ENCODE data around the gene LPAR2. TPM values are rescaled to one million over a fixed set of nuclear protein-coding genes. Genes with fewer than 3 reads are reported as not detected.

Gene LPAR2
- total and polyA plus RNA-seq, 2 donors (not counting 3 experiments of a cell fraction or from before 2014, with no cell fraction given): 4.7 to 5.0 TPM

GRCh38 chr19:19645233-19645870, 17.3 kb upstream of the LPAR2 start:
- ChIA-PET CTCF (interaction anchor here (1.1 to 3.1 kb wide), 2 partner anchors 12 to 113 kb away, joined by 3 to 29 read pairs; no protein-coding TSS in a partner anchor), POLR2A (no interaction called here)
- H3K36me3 ChIP-seq (ENCODE audit: control insufficient read depth in 2 of 2, extremely low read depth in 1 of 2, insufficient read depth in 2 of 2, low read length in 2 of 2): peaks cover 2 to 35% of the 10 kb centered on the region in 2 experiments
- FAIRE-seq (no peak), DNase-seq (ENCODE audit: low read depth, low spot score) (no peak)
- no peaks in the 10 kb centered on the region for H3K9me3 ChIP-seq (replicated peaks; ENCODE audit: control insufficient read depth, insufficient read depth, low read length)
- no peaks in the 10 kb centered on the region for H3K9me1 ChIP-seq (replicated peaks; ENCODE audit: control insufficient read depth, extremely low read depth, insufficient read depth, low read length)
- no peaks in the 10 kb centered on the region for H3K79me2 ChIP-seq (ENCODE audit: control insufficient read depth, insufficient read depth, low read length)
- H3K27me3 ChIP-seq (ENCODE audit: control insufficient read depth in 2 of 2, insufficient read depth in 2 of 2, low read length in 2 of 2): no peaks in the 10 kb centered on the region
- H3K27ac ChIP-seq (ENCODE audit: insufficient read depth, low read depth, low read length): no peak overlapping the region
- no peak overlapping the region for H3K4me2 ChIP-seq (ENCODE audit: insufficient read depth, low read length)
- TF ChIP-seq GATA2 (IDR thresholded peaks at IDR 0.05; ENCODE audit: insufficient read depth, insufficient read length, low read depth, low read length) (no peak), CTCF (IDR thresholded peaks at IDR 0.05; ENCODE audit: extremely low read depth in 1 of 2, insufficient read depth in 1 of 2, low read depth in 1 of 2, low read length in 2 of 2) (no peak), JUN (IDR thresholded peaks at IDR 0.05; ENCODE audit: borderline replicate concordance, insufficient read depth, insufficient read length, low read depth) (no peak), POLR2A (IDR thresholded peaks at IDR 0.05; ENCODE audit: low read depth, low read length) (no peak), MYC (IDR thresholded peaks at IDR 0.05; ENCODE audit: low read depth, low read length) (no peak), EZH2 (IDR thresholded peaks at IDR 0.05; ENCODE audit: borderline replicate concordance, low read depth, low read length, severe bottlenecking) (no peak), MAX (IDR thresholded peaks at IDR 0.05; ENCODE audit: insufficient read depth, insufficient read length) (no peak), POLR2AphosphoS5 (IDR thresholded peaks at IDR 0.05; ENCODE audit: insufficient read depth, low read depth, low read length) (no peak), FOS (IDR thresholded peaks at IDR 0.05; ENCODE audit: borderline replicate concordance, insufficient read depth, low read length) (no peak)
- H3K4me3 ChIP-seq (replicated peaks in 1 of 3; ENCODE audit: insufficient read depth in 1 of 3, low read depth in 1 of 3, low read length in 3 of 3): no peak overlapping the region
- dilution Hi-C loops (cut with MboI; ENCODE audit: extremely low pct_ligation_motif_present, low sequenced_read_pairs): no loop called here
- no peak overlapping the region for H3K9ac ChIP-seq (replicated peaks; ENCODE audit: extremely low read depth, insufficient read depth, low read length)
- H2AFZ ChIP-seq (ENCODE audit: low read depth, low read length): no peak overlapping the region
- BruUV-seq (replicated peaks): TSS peak; percentile 7
- H4K20me1 ChIP-seq (replicated peaks; ENCODE audit: control insufficient read depth, extremely low read depth, insufficient read depth, low read length): no peaks in the 10 kb centered on the region
- intact Hi-C loops (cut with micrococcal nuclease): no loop called here
- peaks cover 4% of the 10 kb centered on the region for H3K4me1 ChIP-seq (ENCODE audit: control insufficient read depth, extremely low read depth, insufficient read depth, low read length)

All from endothelial cell of umbilical vein (primary cell).